Loucy (cell line): ENCODE measurements around the gene DAB1.

Experiments used
- H2AFZ ChIP-seq: fragments of 200-600 bp; sonication (generic); 2 replicates; pipeline ENCODE4 v1.6.0; 2016; ENCODE audit warnings: antibody characterized with exemption, mild to moderate bottlenecking, low read length, moderate library complexity
- H3F3A ChIP-seq: fragments of 200-600 bp; 2 replicates; pipeline ENCODE4 v1.6.0; 2016; ENCODE audit warnings: antibody characterized with exemption, low read depth, mild to moderate bottlenecking
- H3K27me3 ChIP-seq: fragments of 200-600 bp; sonication (generic); 2 replicates; pipeline ENCODE4 v1.6.1; 2014; ENCODE audit warnings: low read length, mild to moderate bottlenecking; ENCODE audit not compliant: insufficient read depth, poor library complexity, severe bottlenecking
- H3K36me3 ChIP-seq: fragments of 200-600 bp; sonication (generic); 2 replicates; pipeline ENCODE4 v1.6.1; 2016; ENCODE audit warnings: low read length; ENCODE audit not compliant: insufficient read depth
- H3K4me1 ChIP-seq: fragments of 200-600 bp; sonication (generic); 2 replicates; pipeline ENCODE4 v1.5.1; 2014; ENCODE audit warnings: low read length, mild to moderate bottlenecking; ENCODE audit not compliant: insufficient read depth, poor library complexity, severe bottlenecking
- H3K4me2 ChIP-seq: fragments of 200-600 bp; sonication (generic); 2 replicates; pipeline ENCODE4 v1.6.0; 2014; ENCODE audit warnings: antibody characterized with exemption, low read length, low read depth, mild to moderate bottlenecking; ENCODE audit not compliant: poor library complexity, severe bottlenecking
- H3K4me3 ChIP-seq: fragments of 200-600 bp; sonication (generic); 2 replicates; pipeline ENCODE4 v1.5.1; 2014; ENCODE audit warnings: low read length, mild to moderate bottlenecking, mixed read lengths; ENCODE audit not compliant: poor library complexity, severe bottlenecking
- H3K79me2 ChIP-seq: fragments of 200-600 bp; sonication (generic); 2 replicates; pipeline ENCODE4 v1.6.1; 2014; ENCODE audit warnings: low read length; ENCODE audit not compliant: insufficient read depth
- H3K9ac ChIP-seq: fragments of 200-600 bp; sonication (generic); 2 replicates; pipeline ENCODE4 v1.6.0; 2014; ENCODE audit warnings: mild to moderate bottlenecking, low read depth, low read length, moderate library complexity; ENCODE audit not compliant: poor library complexity, severe bottlenecking
- H3K9me2 ChIP-seq: fragments of 200-600 bp; sonication (generic); replicated peaks from 2 replicates; pipeline ENCODE4 v1.6.1; 2016; ENCODE audit warnings: low read depth, low read length, mixed read lengths
- H3K9me3 ChIP-seq: fragments of 200-600 bp; sonication (generic); 2 replicates; pipeline ENCODE4 v1.6.1; 2014; ENCODE audit warnings: mild to moderate bottlenecking, antibody characterized with exemption, low read length, low read depth; ENCODE audit not compliant: insufficient read depth
- H4K20me1 ChIP-seq: fragments of 200-600 bp; sonication (generic); 2 replicates; pipeline ENCODE4 v1.6.0; 2014; ENCODE audit warnings: antibody characterized with exemption, low read length, mild to moderate bottlenecking; ENCODE audit not compliant: insufficient read depth, poor library complexity, severe bottlenecking
- EZH2phosphoT487 ChIP-seq: fragments of 200-600 bp; IDR thresholded peaks from 2 replicates; pipeline ENCODE4 v1.6.1; 2018; ENCODE audit warnings: antibody characterized with exemption, mild to moderate bottlenecking, moderate library complexity, borderline replicate concordance
- TF ChIP-seq, protein P1 (sequence below): fragments of 200-600 bp; sonication (generic); conservative IDR thresholded peaks from 2 replicates; pipeline ENCODE4 v1.5.1; 2014; ENCODE audit warnings: mild to moderate bottlenecking, antibody characterized with exemption, low read length

The DAB1 gene

GRCh38 chr1:57336793-57337192 lies 87.1 kb downstream of the DAB1 start:
- Histone ChIP-seq H3K9me3 (no peaks in the 10 kb centered on the region), H3K4me3 (no peak overlapping the region), H2AFZ (no peak overlapping the region), H4K20me1 (no peaks in the 10 kb centered on the region), H3K9ac (no peak overlapping the region), H3K4me1 (no peaks in the 10 kb centered on the region), H3K4me2 (no peak overlapping the region), H3K27me3 (no peaks in the 10 kb centered on the region), H3K36me3 (no peaks in the 10 kb centered on the region), H3F3A (no peaks in the 10 kb centered on the region), H3K79me2 (no peaks in the 10 kb centered on the region), H3K9me2 (no peaks in the 10 kb centered on the region)
- no peak for TF ChIP-seq EZH2phosphoT487
- TF ChIP-seq, protein P1, sequence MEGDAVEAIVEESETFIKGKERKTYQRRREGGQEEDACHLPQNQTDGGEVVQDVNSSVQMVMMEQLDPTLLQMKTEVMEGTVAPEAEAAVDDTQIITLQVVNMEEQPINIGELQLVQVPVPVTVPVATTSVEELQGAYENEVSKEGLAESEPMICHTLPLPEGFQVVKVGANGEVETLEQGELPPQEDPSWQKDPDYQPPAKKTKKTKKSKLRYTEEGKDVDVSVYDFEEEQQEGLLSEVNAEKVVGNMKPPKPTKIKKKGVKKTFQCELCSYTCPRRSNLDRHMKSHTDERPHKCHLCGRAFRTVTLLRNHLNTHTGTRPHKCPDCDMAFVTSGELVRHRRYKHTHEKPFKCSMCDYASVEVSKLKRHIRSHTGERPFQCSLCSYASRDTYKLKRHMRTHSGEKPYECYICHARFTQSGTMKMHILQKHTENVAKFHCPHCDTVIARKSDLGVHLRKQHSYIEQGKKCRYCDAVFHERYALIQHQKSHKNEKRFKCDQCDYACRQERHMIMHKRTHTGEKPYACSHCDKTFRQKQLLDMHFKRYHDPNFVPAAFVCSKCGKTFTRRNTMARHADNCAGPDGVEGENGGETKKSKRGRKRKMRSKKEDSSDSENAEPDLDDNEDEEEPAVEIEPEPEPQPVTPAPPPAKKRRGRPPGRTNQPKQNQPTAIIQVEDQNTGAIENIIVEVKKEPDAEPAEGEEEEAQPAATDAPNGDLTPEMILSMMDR = no peak

DNA sequence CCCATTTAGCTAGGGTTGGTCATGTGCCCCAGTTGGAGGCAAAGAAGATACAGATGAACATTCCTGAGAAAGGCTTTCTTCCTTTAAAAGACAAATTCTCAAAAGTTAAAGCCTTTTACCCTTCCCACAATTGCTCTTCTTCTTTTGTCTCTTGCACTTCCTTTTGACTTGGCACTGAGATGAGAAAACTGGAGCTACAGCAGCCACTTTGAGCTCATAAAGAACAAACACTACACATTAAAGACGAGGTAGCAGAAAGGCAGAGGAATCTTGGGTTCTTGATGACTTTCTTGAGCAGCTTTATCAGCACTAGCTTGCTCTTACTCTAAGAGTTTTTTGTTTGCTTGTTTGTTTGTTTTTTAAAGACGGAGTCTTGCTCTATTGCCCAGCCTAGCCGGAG lies 92.2 kb downstream of the DAB1 start:
- Histone ChIP-seq H4K20me1 (no peaks in the 10 kb centered on the region), H3K9me3 (no peaks in the 10 kb centered on the region), H3K4me3 (no peak overlapping the region), H2AFZ (no peak overlapping the region), H3K4me1 (no peaks in the 10 kb centered on the region), H3K4me2 (no peak overlapping the region), H3K79me2 (no peaks in the 10 kb centered on the region), H3K9me2 (no peaks in the 10 kb centered on the region), H3K36me3 (no peaks in the 10 kb centered on the region), H3K9ac (no peak overlapping the region), H3F3A (no peaks in the 10 kb centered on the region), H3K27me3 (no peaks in the 10 kb centered on the region)
- no peak for TF ChIP-seq EZH2phosphoT487
- TF ChIP-seq, protein P1 = no peak

DNA sequence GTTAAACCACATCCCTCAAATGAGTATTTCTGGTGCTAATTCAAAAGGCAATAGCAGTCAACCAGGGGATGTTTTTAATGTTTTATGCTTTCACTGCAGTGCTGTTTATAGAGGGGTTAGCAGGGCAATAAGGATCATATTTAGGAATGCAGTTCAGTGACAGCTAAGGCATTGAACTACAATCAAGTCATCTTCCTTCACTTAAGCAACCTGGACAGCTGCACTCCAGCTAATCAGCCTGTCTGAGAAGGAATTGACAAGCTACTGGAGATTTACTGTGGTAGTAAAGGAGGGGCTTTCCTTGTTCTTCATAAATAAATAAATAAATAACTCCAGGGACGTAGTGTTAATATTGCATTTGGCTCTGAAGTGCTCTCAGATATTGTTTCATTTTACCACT lies 93.9 kb downstream of the DAB1 start:
- no peak overlapping the region for H2AFZ ChIP-seq
- no peaks in the 10 kb centered on the region for H4K20me1 ChIP-seq
- no peak overlapping the region for H3K4me2 ChIP-seq
- H3K4me3 ChIP-seq = no peak overlapping the region
- H3K9me3 ChIP-seq = no peaks in the 10 kb centered on the region
- H3K36me3 ChIP-seq = no peaks in the 10 kb centered on the region
- no peaks in the 10 kb centered on the region for H3K9me2 ChIP-seq
- no peaks in the 10 kb centered on the region for H3F3A ChIP-seq
- no peak overlapping the region for H3K9ac ChIP-seq
- TF ChIP-seq, protein P1 = no peak
- TF ChIP-seq EZH2phosphoT487 = no peak
- no peaks in the 10 kb centered on the region for H3K4me1 ChIP-seq
- no peaks in the 10 kb centered on the region for H3K79me2 ChIP-seq
- H3K27me3 ChIP-seq = no peaks in the 10 kb centered on the region
